Measurements from ENCODE around the gene LTA. TPM values are rescaled to one million over a fixed set of nuclear protein-coding genes. Genes with fewer than 3 reads are reported as not detected.
A peak's percentile ranks its signal among the peaks of the same experiment; 100 is the strongest.
"Not testable (repeated sequence)": the region's sequence is repeated elsewhere in the genome, so short reads cannot be mapped to it uniquely, and the experiment has no call there.

LTA gene
- total RNA-seq, 1 donor from 2014 or later: not detected

DNA sequence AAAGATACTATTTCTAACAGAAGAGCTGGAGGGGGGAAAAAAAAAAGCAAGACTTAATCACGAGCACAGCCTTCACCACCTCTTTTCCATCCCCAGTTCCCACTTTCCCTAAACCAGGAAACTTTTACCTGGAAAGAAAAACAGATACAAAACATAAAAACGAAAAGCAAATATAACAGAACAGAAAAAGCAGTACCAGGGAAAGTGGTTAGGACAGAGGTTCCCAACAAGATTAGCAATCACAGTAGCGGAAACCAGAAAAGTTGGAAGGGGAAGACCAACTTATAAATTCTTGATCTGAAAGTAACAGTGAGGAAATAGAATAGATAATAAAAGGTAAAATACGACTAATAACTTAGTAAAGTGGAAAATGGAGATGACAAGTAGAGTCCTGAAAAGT lies 31.4 kb upstream of the LTA start:
- intact Hi-C loops (cut with DNase I): loop anchor here (10.0 kb wide), 3 partner anchors 194 to 414 kb away; partner anchors contain the start of genes CLIC1, NELFE and SKIC2
- ATAC-seq: no peak
- no peak for DNase-seq (ENCODE audit: missing footprints)

DNA sequence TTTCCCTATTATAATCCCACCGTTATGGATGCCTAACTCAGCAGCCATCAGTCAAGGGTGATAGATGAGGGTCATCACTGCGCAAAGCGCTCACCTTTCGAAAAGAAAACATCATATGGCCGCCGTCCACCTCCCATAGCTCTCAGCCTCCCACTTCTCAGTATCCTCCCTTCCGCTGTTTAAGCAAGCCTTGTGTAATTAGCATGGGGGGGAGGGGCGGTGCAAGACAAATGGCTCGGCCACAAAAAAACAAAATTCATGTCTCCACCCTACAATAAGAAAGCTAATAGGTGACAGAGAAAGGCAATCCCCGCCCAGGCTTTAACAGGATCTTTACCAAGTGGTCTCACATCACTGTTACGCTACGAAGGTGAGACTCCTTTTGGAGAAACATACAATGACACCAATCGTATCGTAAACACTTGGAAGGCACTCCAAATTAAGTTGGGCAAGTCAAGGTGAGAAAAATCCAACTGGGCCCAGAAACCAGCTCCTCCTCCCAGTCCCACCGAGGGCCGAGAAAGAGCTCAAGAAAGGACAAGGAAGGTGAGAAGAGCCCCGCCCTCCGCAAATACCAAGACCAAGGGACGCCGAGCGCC lies 30.9 kb upstream of the LTA start:
- ATAC-seq (peak; percentile 9), DNase-seq (ENCODE audit: missing footprints) (peak; percentile 80)
- intact Hi-C loops (cut with DNase I): loop anchor here (10.0 kb wide), 3 partner anchors 194 to 414 kb away; partner anchors contain the start of genes CLIC1, NELFE and SKIC2

DNA sequence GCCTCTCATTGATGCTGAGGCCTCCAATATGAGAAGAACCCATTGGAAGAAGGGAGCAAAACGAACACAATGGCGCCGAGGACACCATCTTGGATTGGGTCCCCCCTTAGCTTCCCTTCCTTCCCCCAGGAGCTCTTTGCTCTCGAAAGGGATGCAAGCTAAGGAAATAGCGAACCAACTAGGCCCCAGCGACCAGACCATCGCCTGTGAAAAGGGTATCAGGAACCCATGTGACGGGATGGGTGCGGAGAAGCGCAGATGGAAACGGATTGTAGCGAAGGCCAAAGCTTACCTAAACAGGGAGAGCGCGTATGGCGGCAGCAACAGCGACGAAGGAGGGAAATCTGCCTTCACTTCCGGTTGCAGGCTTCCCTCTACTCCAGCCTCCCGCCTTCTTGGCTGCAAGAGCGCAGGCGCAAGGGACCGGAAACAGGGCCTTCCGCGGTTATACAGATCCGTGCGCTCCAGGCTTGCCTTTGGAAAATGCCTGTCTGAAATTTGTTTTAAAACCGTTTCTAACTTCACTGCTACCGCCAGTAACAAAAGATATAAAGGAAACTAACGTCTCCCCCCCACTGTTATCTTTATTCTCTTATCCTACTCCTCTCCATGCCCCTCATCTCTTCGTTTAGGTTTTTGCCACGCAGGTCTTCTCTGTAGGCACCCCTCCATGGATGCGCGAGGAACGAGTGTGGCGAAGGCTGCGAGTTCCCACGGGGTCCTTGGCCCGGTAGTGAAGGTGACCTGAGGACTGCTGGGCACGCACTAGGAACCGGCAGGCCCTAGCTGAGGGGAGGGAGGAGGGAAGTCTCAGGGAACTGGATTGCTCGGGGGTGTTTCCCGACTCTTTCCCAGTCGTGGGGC lies 30.2 kb upstream of the LTA start, which contains the start of gene DDX39B:
Gene DDX39B (minus strand): TSS at position 346 of the 864 bp plus-strand sequence. CDS start 1,471 bp downstream, outside the sequence.
- intact Hi-C loops (cut with DNase I): loop anchor here (2.0 to 10.0 kb wide), 4 partner anchors 79 to 413 kb away; partner anchors contain the start of genes CLIC1, NELFE, PRRC2A and SKIC2
- DNase-seq (ENCODE audit: missing footprints) (peak; percentile 98), ATAC-seq (peak; percentile 94)

DNA sequence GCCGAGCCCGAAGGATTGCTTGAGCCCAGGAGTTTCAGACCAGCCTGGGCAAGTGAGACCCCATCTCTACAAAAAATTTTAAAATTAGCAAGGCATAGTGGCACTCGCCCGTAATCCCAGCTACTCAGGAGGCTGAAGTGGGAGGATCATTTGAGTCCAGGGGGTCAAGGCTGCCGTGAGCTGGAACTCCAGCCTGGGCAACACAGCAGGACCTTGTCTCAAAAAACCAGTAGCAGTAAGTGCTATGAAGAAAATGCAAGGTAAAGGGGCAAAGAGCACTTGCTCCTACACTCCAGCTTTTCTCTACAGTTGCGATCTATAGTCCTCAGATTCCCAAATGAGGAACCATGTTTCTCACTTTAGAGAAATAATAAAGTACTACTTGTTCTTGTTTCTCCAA lies 28.4 kb upstream of the LTA start:
- DNase-seq (ENCODE audit: missing footprints) (no peak), ATAC-seq (no peak)
- intact Hi-C loops (cut with DNase I): loop anchor here (2.0 to 10.0 kb wide), 4 partner anchors 77 to 411 kb away; partner anchors contain the start of genes CLIC1, NELFE, PRRC2A and SKIC2

DNA sequence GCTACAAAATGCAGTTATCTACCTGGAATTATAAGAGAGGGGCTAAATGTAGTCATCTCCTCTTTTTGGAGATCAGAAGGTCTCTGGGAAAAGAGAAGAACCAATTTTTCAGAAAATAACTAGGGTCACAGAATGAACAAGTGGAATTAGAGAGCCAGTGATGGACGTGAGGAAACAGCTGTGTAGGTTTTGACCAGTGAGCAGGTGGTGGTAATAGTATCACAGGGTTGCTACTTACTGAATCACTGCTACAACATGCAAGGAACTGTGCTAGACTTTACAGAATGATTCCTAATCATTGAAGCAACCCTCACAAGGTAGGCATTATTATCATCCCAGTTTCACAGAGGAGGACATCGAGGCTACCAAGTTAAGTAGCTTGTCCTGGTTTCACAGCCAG lies 27.4 kb upstream of the LTA start:
- DNase-seq (ENCODE audit: missing footprints): no peak
- intact Hi-C loops (cut with DNase I): loop anchor here (10.0 kb wide), 3 partner anchors 190 to 410 kb away; partner anchors contain the start of genes CLIC1, NELFE and SKIC2
- ATAC-seq: no peak

DNA sequence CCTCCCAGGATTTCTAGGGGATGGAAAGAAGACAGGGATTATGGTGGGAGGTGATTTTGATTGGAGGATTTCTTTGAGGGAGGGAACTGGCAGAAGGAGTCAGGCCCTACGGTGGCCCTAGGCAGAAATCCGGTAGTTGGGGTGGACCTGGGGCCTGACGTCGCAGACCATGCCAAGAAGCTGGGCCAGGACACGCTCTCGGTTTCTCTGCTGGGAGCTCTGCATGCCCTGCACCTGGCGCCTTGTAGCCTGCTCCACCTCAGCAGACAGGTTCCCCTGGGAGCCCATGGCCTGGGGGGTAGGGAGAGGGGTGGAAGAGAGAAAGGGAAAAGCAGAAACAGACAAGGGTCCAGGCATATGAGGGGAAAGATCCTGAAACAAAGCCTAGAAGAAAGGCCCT lies 26.8 kb upstream of the LTA start:
- ATAC-seq: no peak
- intact Hi-C loops (cut with DNase I): loop anchor here (10.0 kb wide), 3 partner anchors 190 to 410 kb away; partner anchors contain the start of genes CLIC1, NELFE and SKIC2
- no peak for DNase-seq (ENCODE audit: missing footprints)

DNA sequence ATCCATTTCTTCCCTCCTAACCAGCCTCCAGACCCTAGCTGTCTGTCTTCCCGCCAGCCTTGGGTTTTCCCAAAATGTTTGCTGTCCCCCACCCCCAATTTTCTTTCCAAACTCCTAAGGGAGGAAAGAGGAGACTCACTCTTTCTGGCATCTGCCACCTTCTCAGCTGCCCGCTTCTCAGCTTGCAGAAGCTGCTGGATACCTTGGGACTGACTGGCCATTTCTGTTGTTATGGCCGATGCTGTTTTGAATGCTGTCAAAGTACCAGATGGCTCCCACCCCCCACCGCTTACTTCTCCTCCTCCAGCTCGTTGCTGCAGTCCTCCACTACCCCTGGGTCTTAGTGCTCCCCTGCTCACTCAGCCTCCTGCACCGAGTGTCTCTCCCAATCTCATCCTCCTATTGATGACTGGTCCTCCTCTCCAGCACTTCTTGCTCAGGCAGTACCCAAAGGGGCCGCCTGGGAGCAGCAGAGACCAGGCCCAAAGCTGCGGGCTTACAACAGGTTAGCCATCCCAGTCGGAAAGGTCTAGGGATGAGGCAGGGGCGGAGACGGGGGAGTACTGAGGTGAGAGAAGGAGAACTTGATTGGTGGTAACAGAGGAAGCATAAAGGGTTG lies 25.6 kb upstream of the LTA start, which contains the start of gene ATP6V1G2:
Gene ATP6V1G2 (minus strand): TSS at position 270 of the 619 bp plus-strand sequence. CDS start 49 bp downstream, at position 221.
- DNase-seq (ENCODE audit: missing footprints): peak; percentile 91
- ATAC-seq: peak; percentile 81
- intact Hi-C loops (cut with DNase I): loop anchor here (1.0 to 10.0 kb wide), 6 partner anchors 34 to 408 kb away; partner anchors contain the start of genes CLIC1, NELFE and SKIC2

DNA sequence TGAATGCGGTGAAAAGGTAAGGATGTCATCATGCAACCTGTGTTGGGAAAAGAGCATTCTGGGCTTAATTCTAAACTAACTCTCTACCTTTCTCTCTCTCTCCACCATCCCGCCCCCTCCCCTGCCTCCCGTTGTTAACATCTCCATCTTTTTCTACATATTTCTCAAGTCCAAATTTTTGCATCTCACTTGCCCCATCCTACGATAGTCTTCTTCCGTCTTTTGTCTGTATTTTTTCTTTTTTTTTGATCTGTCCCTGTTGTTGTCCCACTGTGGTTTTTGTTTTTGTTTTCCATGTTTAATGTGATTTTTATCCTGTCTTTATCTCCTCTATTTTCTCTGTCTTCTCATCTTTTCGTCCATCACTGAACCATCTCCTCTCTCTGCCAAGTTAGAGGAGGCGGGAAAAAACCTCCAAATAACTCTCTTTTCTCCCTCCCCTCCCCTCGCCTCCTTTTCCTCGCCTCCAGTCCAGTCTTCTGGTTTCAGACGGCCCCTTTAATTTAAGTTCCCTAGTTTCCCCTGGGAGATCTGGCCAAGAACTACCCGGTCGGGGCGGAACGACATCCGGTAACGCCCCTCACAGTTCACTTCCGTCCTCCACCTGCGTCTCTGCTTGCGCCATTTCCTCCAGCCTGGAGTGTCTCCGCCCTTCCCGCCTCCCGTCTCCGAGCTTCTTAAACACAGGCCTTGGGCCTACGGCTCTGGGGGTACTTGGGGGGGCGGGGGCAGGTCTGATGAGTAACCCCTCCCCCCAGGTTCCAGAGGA lies 24.9 kb upstream of the LTA start, which contains the start of gene NFKBIL1:
Gene NFKBIL1 (plus strand): TSS at position 651 of the 769 bp plus-strand sequence. CDS start 87 bp downstream, at position 738.
- DNase-seq (ENCODE audit: missing footprints) (peak; percentile 95), ATAC-seq (peak; percentile 97)
- intact Hi-C loops (cut with DNase I): loop anchor here (1.0 to 10.0 kb wide), 6 partner anchors 34 to 408 kb away; partner anchors contain the start of genes CLIC1, NELFE and SKIC2

DNA sequence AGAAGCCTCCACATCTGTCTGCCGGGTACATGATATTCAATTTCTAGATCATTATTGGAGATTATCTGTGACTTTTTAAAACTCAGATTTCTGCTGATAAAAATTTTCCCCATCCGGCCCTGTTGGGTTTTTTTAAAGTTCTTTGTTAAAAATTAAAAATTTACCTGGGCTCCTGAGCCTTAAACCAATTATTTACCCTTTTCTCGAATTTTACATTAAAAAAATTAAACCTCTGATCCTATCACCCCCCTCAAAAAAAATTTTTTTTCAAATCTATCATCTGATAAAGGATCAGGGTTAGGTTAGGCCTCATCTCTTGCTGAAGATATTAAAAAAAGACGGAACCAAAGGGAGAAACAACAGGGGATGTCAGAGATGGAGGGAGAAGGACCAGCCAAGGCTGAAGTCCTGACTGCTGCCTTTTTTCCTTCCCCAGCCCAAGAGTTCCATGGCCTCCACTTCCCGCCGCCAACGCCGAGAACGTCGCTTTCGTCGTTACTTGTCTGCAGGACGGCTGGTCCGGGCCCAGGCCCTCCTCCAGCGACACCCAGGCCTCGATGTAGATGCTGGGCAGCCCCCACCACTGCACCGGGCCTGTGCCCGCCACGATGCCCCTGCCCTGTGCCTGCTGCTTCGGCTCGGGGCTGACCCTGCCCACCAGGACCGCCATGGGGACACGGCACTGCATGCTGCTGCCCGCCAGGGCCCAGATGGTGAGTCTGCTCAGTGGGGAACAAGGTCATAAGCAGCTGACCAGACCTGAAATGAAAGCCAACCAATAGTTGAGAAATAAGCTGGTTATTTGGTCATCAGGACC lies 24.2 kb upstream of the LTA start:
- ATAC-seq (no peak), DNase-seq (ENCODE audit: missing footprints) (no peak)
- intact Hi-C loops (cut with DNase I): loop anchor here (2.0 to 10.0 kb wide), 5 partner anchors 33 to 407 kb away; partner anchors contain the start of genes CLIC1, NELFE and SKIC2

DNA sequence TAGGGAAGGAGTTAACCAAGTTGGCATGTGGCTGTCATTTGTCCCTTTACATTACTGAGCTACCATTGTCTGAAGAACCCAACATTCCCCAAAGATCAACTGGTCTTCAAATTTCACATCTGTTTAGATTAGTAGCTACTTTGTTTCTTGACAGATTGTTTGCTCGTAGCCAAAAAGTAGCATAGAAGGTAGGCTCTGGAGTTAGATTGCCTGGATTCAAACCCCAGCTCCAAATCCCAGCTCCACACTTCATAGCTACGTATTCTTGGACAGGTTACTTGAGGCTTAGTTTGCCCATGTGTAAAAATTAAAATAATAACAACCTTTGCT lies 23.6 kb upstream of the LTA start:
- intact Hi-C loops (cut with DNase I): loop anchor here (10.0 kb wide), 3 partner anchors 186 to 406 kb away; partner anchors contain the start of genes CLIC1, NELFE and SKIC2
- ATAC-seq (no peak), DNase-seq (ENCODE audit: missing footprints) (no peak)

DNA sequence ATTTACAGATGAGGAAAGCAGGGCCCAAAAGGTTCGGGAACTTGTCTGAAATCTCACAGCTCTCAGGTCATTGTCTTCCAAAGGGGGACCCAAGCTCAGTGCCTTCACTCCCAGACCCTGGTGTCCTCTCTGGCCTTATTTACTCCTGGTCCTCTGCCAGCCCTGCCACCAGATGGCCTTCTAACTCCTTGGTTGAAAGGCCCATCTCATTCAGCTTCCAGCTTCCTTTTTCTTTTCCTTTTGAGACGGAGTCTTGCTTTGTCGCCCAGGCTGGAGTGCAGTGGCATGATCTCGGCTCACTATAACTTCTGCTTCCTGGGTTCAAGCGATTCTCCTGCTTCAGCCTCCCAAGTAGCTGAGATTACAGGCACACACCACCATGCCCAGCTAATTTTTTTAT lies 20.7 kb upstream of the LTA start:
- intact Hi-C loops (cut with DNase I): not testable (repeated sequence)
- DNase-seq (ENCODE audit: missing footprints): peak; percentile 81

DNA sequence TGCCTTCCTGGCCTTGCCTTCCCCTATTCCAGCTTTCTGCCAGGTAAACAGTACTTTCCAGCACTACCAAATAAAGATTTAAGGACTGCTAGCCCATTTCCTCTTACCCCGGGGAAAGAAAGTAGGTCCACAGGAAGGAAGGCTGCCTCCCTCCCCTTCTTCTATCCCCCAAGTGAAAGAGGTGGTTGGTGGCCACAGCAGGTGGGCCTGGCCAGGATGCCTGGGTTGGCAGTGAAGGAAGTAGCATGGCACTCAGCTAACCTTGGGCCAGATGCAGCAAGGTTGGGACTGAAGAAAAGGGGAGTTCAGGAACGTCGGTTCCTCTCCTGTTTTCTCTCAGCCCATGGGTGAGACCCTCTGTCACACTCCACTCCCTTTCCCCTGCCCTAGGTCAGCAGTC lies 15.8 kb upstream of the LTA start:
- ATAC-seq: no peak
- intact Hi-C loops (cut with DNase I): no loop called here
- no peak for DNase-seq (ENCODE audit: missing footprints)

More for the DNA sequence above, 20.7 kb upstream of the LTA start:
- ATAC-seq: not testable (repeated sequence)

DNA sequence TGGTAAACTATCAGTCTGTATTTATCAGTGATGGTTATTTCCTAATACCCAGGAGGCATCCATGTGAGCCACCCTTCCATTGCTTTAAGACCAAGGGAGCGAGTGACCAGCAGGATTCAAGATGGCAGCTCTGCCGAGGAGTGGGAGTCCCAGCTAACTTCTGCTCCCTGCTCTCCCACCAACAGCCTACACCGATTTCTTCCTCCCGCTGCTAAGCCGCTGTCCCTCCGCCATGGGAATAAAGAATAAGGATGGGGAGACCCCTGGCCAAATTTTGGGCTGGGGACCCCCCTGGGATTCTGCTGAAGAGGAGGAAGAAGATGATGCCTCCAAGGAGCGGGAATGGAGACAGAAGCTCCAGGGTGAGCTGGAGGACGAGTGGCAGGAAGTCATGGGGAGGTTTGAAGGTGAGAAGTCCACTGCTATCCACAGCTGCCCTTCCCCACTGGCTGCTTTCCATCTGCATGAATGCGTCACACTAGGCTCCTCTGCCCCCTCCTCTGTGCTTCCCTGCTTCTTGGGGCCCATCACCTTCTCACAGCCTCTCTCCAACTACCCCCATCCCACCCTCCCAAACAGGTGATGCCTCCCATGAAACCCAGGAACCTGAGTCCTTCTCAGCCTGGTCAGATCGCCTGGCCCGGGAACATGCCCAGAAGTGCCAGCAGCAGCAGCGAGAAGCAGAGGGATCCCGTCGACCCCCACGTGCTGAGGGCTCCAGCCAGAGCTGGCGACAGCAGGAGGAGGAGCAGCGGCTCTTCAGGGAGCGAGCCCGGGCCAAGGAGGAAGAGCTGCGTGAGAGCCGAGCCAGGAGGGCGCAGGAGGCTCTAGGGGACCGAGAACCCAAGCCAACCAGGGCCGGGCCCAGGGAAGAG lies 14.4 kb upstream of the LTA start:
- ATAC-seq (no peak), DNase-seq (ENCODE audit: missing footprints) (no peak)
- intact Hi-C loops (cut with DNase I): no loop called here

DNA sequence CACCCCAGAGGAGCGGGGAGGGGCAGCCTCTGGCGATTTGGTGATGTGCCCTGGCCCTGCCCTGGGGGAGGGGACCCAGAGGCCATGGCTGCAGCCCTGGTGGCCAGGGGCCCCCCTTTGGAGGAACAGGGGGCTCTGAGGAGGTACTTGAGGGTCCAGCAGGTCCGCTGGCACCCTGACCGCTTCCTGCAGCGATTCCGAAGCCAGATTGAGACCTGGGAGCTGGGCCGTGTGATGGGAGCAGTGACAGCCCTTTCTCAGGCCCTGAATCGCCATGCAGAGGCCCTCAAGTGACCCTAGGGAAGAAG lies 13.8 kb upstream of the LTA start:
- ATAC-seq (no peak), DNase-seq (ENCODE audit: missing footprints) (no peak)
- intact Hi-C loops (cut with DNase I): no loop called here

DNA sequence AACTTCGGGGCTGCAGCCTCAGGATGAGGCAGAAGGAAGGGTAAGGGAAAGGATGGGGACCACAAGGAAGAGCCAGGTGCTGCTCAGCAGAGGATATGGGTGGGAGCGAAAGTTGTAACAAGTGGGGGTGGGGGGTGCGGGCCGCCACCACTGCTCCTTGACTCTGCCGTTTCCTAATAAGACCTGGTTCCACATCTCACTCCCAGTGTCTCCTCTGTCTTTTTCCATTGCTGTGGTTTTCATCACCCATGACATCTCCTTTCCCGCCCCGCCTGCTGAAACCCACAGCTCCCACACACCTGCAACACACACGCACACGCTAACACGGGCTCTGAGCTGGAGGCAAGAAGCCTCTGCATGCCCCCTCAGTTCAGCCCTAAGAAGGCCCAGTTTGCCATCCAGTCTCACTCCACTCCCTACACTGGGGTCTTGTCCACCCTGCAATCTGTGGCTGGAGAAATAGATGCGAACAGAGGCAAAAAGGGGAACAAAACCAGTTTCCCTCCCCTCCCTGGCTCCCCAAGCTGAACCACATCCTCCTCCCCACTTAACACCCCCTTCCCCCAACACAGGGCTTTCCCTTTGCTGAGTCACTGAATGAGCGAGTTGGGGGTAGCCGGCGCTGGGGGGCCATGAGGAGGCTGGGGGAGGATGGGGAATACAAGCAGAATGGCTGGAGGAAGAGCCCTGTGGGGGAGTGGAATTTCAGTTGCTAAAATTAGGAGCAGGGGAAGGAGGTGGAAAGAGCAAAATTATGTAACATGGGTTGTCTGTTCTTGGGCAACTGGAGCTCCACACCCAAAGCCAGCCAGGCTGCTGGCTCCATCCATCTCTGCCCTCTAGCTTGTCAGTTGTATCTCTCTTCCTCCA lies 13.2 kb upstream of the LTA start:
- DNase-seq (ENCODE audit: missing footprints): no peak
- intact Hi-C loops (cut with DNase I): no loop called here
- ATAC-seq: peak; percentile 54
